Measurements from ENCODE around the gene CMKLR1. TPM values are rescaled to one million over a fixed set of nuclear protein-coding genes. Genes with fewer than 3 reads are reported as not detected.

Gene CMKLR1
- polyA plus RNA-seq, 1 of the 3 experiments (the other 2 are of a cell fraction): 0.15 TPM

DNA sequence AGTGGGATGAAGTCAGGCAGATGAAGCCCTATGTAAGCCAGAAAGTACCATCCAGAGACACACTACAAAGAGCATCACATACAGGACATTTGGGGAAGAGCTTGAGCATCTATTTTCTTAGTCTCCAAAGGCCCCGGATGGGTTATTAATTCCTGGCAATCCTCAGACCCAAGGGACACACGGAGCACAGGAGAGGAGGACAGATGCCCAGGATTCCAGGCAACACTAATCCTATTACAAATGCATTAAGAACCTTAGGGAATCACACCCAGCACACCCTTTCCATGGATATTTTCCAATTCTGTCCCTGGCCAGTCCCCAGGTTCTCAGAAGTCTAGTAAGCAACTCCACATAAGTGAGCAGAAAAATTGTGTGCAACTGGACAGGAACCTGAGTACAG is 65.9 kb downstream of the CMKLR1 start:
- CTCF ChIA-PET: interaction anchor here (0.9 to 2.0 kb wide), 6 partner anchors 9 to 239 kb away, joined by 3 to 4 read pairs (median 4); no protein-coding TSS in a partner anchor
- Histone ChIP-seq H3K4me1 (ENCODE audit: control insufficient read depth in 1 of 2, insufficient read depth in 2 of 2, low read depth in 1 of 2, low read length in 1 of 2) (peaks cover 0 to 45% of the 10 kb centered on the region in 2 experiments; a peak in 3 of 4 replicates), H3K4me3 (ENCODE audit: low read depth in 2 of 2, low read length in 1 of 2) (no peak overlapping the region), H3K27ac (ENCODE audit: low read depth in 2 of 2, low read length in 1 of 2) (peak overlapping the region in 1 of 2 experiments; percentile 94; a peak in 2 of 4 replicates), H3K4me2 (no peak overlapping the region), H3K9me3 (no peaks in the 10 kb centered on the region), H3K9ac (no peak overlapping the region), H4K20me1 (ENCODE audit: insufficient read depth) (no peaks in the 10 kb centered on the region), H3K27me3 (ENCODE audit: insufficient read depth) (no peaks in the 10 kb centered on the region), H2AFZ (ENCODE audit: low read depth) (no peak overlapping the region), H3K36me3 (replicated peaks in 1 of 2; ENCODE audit: control insufficient read depth in 1 of 2, insufficient read depth in 2 of 2, low read length in 1 of 2) (no peaks in the 10 kb centered on the region), H3F3A (replicated peaks; ENCODE audit: insufficient read depth) (no peaks in the 10 kb centered on the region), H3K79me2 (ENCODE audit: insufficient read depth) (no peaks in the 10 kb centered on the region), H3K9me2 (no peaks in the 10 kb centered on the region)
- 0% methylated on average over 2 of the region's 2 CpGs for WGBS (ENCODE audit: low lambda C conversion rate)
- peak; percentile 42 for DNase-seq
- POLR2A ChIA-PET: interaction anchor here (1.0 kb wide), 1 partner anchor 26 kb away, joined by 3 read pairs; no protein-coding TSS in a partner anchor
- peak; percentile 5; the same call in 1 of the 2 replicates for TF ChIP-seq RAD21 (IDR thresholded peaks at IDR 0.05; ENCODE audit: low read length)
- peak; percentile 86; the same call in 1 of the 2 replicates for TF ChIP-seq RCOR1 (IDR thresholded peaks at IDR 0.05; ENCODE audit: low read length)
- TF ChIP-seq MXI1 (IDR thresholded peaks at IDR 0.05; ENCODE audit: low read depth, low read length): no peak
- no peak for TF ChIP-seq TEAD4 (IDR thresholded peaks at IDR 0.05; ENCODE audit: borderline replicate concordance, insufficient read depth)
- peak in 1 of 2 experiments; percentile 73; a peak in 1 of 4 replicates for TF ChIP-seq EP300 (IDR thresholded peaks at IDR 0.05; ENCODE audit: borderline replicate concordance in 1 of 2, low read depth in 1 of 2, low read length in 1 of 2)

DNA sequence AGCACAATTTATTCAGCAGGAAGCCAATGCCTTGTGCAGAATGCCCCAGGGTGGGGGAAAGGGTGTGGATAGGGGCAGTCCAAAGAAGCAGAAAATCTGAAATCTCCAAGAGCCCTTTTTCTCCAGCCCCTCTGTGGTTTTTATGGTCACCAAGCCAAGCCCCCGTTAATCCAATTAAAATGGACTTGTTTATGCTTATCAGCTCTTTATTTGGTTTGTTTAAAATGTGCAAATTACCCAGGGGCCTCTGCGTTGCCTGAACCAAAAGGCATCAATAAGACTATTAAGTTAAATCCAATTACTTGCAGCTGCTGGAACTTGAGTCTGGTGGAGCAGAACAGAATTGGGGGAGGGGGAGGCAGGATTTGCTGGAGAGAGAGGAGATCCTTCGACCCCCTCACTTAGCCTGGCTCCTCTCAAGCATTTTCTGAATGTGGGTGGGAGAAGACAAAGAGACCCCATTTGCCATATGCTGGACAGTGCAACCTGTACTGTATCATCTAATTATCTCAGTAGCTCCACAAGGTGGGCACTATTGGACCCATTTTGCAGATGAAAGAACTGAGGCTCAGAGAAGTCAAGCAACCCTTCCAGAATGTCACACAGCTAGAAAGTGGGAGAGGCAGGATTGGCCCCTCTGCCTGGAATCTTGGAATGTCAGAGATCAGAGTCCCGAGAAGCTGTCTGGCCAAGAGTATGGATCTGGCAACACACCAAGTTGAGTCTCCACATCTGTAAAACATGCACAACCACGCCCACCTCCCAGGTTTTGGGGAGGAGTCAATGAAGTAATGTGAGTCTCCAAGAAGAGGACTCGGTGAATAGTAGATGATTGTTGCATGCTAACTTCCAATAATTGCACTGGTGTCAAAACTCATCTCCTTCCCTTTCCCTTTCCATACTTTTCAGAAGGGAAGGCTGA is 66.9 kb downstream of the CMKLR1 start:
- H3K9me2 ChIP-seq: no peaks in the 10 kb centered on the region
- H3K4me1 ChIP-seq (ENCODE audit: control insufficient read depth in 1 of 2, insufficient read depth in 2 of 2, low read depth in 1 of 2, low read length in 1 of 2): peaks cover 0 to 45% of the 10 kb centered on the region in 2 experiments; a peak in 3 of 4 replicates
- no peak overlapping the region for H3K4me2 ChIP-seq
- 16% methylated on average over 5 of the region's 6 CpGs for whole genome bisulfite sequencing (ENCODE audit: low lambda C conversion rate)
- H4K20me1 ChIP-seq (ENCODE audit: insufficient read depth): no peaks in the 10 kb centered on the region
- H3K27me3 ChIP-seq (ENCODE audit: insufficient read depth): no peaks in the 10 kb centered on the region
- CTCF ChIA-PET: interaction anchor here (0.6 to 1.5 kb wide), 7 partner anchors 8 to 240 kb away, joined by 3 to 5 read pairs (median 3); no protein-coding TSS in a partner anchor
- POLR2A ChIA-PET: interaction anchor here (1.0 kb wide), 1 partner anchor 27 kb away, joined by 3 read pairs; no protein-coding TSS in a partner anchor
- H3K9ac ChIP-seq: no peak overlapping the region
- H3F3A ChIP-seq (replicated peaks; ENCODE audit: insufficient read depth): no peaks in the 10 kb centered on the region
- no peak overlapping the region for H2AFZ ChIP-seq (ENCODE audit: low read depth)
- no peak for DNase-seq
- peak overlapping the region in 1 of 2 experiments; percentile 94; a peak in 2 of 4 replicates for H3K27ac ChIP-seq (ENCODE audit: low read depth in 2 of 2, low read length in 1 of 2)
- no peak overlapping the region for H3K4me3 ChIP-seq (ENCODE audit: low read depth in 2 of 2, low read length in 1 of 2)
- H3K9me3 ChIP-seq: no peaks in the 10 kb centered on the region
- H3K79me2 ChIP-seq (ENCODE audit: insufficient read depth): no peaks in the 10 kb centered on the region
- no peaks in the 10 kb centered on the region for H3K36me3 ChIP-seq (replicated peaks in 1 of 2; ENCODE audit: control insufficient read depth in 1 of 2, insufficient read depth in 2 of 2, low read length in 1 of 2)
- TF ChIP-seq POLR2AphosphoS5 (IDR thresholded peaks at IDR 0.05; ENCODE audit: low read depth, low read length) (no peak), SIN3A (IDR thresholded peaks at IDR 0.05; ENCODE audit: borderline replicate concordance, low read depth, low read length) (no peak), SMC3 (IDR thresholded peaks at IDR 0.05; ENCODE audit: low read depth, low read length) (no peak), NFIC (IDR thresholded peaks at IDR 0.05; ENCODE audit: borderline replicate concordance) (no peak), TEAD4 (IDR thresholded peaks at IDR 0.05; ENCODE audit: borderline replicate concordance, insufficient read depth) (no peak), NRF1 (IDR thresholded peaks at IDR 0.05; ENCODE audit: low read depth, low read length) (no peak), MXI1 (IDR thresholded peaks at IDR 0.05; ENCODE audit: low read depth, low read length) (peak; percentile 39; the same call in 1 of the 2 replicates), RFX5 (IDR thresholded peaks at IDR 0.05; ENCODE audit: low read length) (0 out of 2 replicates have a peak, but pooled peaks have one; percentile 29), TCF12 (IDR thresholded peaks at IDR 0.05) (no peak), RAD21 (IDR thresholded peaks at IDR 0.05; ENCODE audit: low read length) (0 out of 2 replicates have a peak, but pooled peaks have one; percentile 4), FOSL2 (IDR thresholded peaks at IDR 0.05; ENCODE audit: borderline replicate concordance, low read depth) (no peak), RCOR1 (IDR thresholded peaks at IDR 0.05; ENCODE audit: low read length) (peak; percentile 73; the same call in 1 of the 2 replicates)
- TF ChIP-seq, protein P1, sequence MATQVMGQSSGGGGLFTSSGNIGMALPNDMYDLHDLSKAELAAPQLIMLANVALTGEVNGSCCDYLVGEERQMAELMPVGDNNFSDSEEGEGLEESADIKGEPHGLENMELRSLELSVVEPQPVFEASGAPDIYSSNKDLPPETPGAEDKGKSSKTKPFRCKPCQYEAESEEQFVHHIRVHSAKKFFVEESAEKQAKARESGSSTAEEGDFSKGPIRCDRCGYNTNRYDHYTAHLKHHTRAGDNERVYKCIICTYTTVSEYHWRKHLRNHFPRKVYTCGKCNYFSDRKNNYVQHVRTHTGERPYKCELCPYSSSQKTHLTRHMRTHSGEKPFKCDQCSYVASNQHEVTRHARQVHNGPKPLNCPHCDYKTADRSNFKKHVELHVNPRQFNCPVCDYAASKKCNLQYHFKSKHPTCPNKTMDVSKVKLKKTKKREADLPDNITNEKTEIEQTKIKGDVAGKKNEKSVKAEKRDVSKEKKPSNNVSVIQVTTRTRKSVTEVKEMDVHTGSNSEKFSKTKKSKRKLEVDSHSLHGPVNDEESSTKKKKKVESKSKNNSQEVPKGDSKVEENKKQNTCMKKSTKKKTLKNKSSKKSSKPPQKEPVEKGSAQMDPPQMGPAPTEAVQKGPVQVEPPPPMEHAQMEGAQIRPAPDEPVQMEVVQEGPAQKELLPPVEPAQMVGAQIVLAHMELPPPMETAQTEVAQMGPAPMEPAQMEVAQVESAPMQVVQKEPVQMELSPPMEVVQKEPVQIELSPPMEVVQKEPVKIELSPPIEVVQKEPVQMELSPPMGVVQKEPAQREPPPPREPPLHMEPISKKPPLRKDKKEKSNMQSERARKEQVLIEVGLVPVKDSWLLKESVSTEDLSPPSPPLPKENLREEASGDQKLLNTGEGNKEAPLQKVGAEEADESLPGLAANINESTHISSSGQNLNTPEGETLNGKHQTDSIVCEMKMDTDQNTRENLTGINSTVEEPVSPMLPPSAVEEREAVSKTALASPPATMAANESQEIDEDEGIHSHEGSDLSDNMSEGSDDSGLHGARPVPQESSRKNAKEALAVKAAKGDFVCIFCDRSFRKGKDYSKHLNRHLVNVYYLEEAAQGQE (IDR thresholded peaks at IDR 0.05; ENCODE audit: low read depth, low read length): no peak
- TF ChIP-seq, protein P2, sequence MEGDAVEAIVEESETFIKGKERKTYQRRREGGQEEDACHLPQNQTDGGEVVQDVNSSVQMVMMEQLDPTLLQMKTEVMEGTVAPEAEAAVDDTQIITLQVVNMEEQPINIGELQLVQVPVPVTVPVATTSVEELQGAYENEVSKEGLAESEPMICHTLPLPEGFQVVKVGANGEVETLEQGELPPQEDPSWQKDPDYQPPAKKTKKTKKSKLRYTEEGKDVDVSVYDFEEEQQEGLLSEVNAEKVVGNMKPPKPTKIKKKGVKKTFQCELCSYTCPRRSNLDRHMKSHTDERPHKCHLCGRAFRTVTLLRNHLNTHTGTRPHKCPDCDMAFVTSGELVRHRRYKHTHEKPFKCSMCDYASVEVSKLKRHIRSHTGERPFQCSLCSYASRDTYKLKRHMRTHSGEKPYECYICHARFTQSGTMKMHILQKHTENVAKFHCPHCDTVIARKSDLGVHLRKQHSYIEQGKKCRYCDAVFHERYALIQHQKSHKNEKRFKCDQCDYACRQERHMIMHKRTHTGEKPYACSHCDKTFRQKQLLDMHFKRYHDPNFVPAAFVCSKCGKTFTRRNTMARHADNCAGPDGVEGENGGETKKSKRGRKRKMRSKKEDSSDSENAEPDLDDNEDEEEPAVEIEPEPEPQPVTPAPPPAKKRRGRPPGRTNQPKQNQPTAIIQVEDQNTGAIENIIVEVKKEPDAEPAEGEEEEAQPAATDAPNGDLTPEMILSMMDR (IDR thresholded peaks at IDR 0.05): no peak
- TF ChIP-seq, protein P3, sequence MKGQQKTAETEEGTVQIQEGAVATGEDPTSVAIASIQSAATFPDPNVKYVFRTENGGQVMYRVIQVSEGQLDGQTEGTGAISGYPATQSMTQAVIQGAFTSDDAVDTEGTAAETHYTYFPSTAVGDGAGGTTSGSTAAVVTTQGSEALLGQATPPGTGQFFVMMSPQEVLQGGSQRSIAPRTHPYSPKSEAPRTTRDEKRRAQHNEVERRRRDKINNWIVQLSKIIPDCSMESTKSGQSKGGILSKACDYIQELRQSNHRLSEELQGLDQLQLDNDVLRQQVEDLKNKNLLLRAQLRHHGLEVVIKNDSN (IDR thresholded peaks at IDR 0.05; ENCODE audit: borderline replicate concordance, low read depth): no peak

Measured in SK-N-SH (cell line).